Lower lobe of right lung (tissue), 2 donors: ENCODE results near the gene EARS2. TPM values are rescaled to one million over a fixed set of nuclear protein-coding genes. Genes with fewer than 3 reads are reported as not detected.

Source experiments
- ATAC-seq, 2 donors: fragments of 200-7000 bp; cut with Tn5 transposase; one replicate each; pipeline ENCODE4 v1.9.1; 2020 to 2022; ENCODE audit warnings: mild to moderate bottlenecking in 2 of 2, moderate library complexity in 2 of 2
- DNase-seq: peaks from one replicate; pipeline ENCODE4 v3.0.0-alpha.2; 2020
- H3K27ac ChIP-seq: fragments of 200-600 bp; one replicate; pipeline ENCODE4 v1.8.0; 2022
- H3K27me3 ChIP-seq: fragments of 200-600 bp; one replicate; pipeline ENCODE4 v1.8.0; 2022; ENCODE audit warnings: low read depth
- H3K36me3 ChIP-seq: fragments of 200-600 bp; one replicate; pipeline ENCODE4 v1.8.0; 2022; ENCODE audit warnings: mild to moderate bottlenecking
- H3K4me1 ChIP-seq: fragments of 200-600 bp; one replicate; pipeline ENCODE4 v1.8.0; 2022
- H3K4me3 ChIP-seq: fragments of 200-600 bp; one replicate; pipeline ENCODE4 v1.8.0; 2022; ENCODE audit warnings: mild to moderate bottlenecking
- H3K9me3 ChIP-seq: fragments of 200-600 bp; one replicate; pipeline ENCODE4 v1.8.0; 2022
- CTCF ChIP-seq: fragments of 200-600 bp; IDR thresholded peaks from one replicate; pipeline ENCODE4 v1.8.0; 2022; ENCODE audit warnings: antibody characterized with exemption, mild to moderate bottlenecking
- intact Hi-C: fragments of 100-400 bp; cut with DNase I; formaldehyde crosslinking; loops from one replicate; pipeline ENCODE4 v1.11.0; 2022
- total RNA-seq: library from RNA; stranded (reverse); fragmentation: NEBNext Ultra II Directional; extraction: Animal tissue kit (Norgen Biotek cat#: 25700); gene quantifications from one replicate; pipeline ENCODE4 v1.2.1, GENCODE V29; 2021
- donor health status: DM: no; HTN: yes; CAD: no; lungs with severe emphysema.

The EARS2 gene
- total RNA-seq, 1 donor from 2014 or later: 19.5 TPM

- ATAC-seq (no peak), DNase-seq (no peak)
- peak overlapping the region; percentile 80 for H3K4me3 ChIP-seq
- intact Hi-C loops: no loop called here
- H3K27me3 ChIP-seq: no peaks in the 10 kb centered on the region
- H3K27ac ChIP-seq: peak overlapping the region; percentile 19
- H3K4me1 ChIP-seq: peaks cover 51% of the 10 kb centered on the region
- no peaks in the 10 kb centered on the region for H3K9me3 ChIP-seq
- no peak for TF ChIP-seq CTCF
- no peaks in the 10 kb centered on the region for H3K36me3 ChIP-seq
These were observed 48.3 kb downstream of the EARS2 start for GRCh38 chr16:23508589-23509440.

GRCh38 chr16:23506606-23506994, 50.5 kb downstream of the EARS2 start:
- DNase-seq (no peak), ATAC-seq (no peak)
- Histone ChIP-seq H3K27ac (no peak overlapping the region), H3K27me3 (no peaks in the 10 kb centered on the region), H3K4me3 (no peak overlapping the region), H3K36me3 (no peaks in the 10 kb centered on the region), H3K4me1 (peaks cover 70% of the 10 kb centered on the region), H3K9me3 (no peaks in the 10 kb centered on the region)
- intact Hi-C loops: no loop called here
- no peak for TF ChIP-seq CTCF

- Histone ChIP-seq H3K4me3 (no peak overlapping the region), H3K27me3 (no peaks in the 10 kb centered on the region), H3K27ac (no peak overlapping the region), H3K9me3 (no peaks in the 10 kb centered on the region), H3K36me3 (no peaks in the 10 kb centered on the region), H3K4me1 (peaks cover 77% of the 10 kb centered on the region)
- intact Hi-C loops: no loop called here
- ATAC-seq (no peak), DNase-seq (no peak)
- TF ChIP-seq CTCF: no peak
These were observed 51.2 kb downstream of the EARS2 start for GRCh38 chr16:23505671-23506605.

GRCh38 chr16:23505180-23505665, 51.9 kb downstream of the EARS2 start:
- H3K36me3 ChIP-seq: no peaks in the 10 kb centered on the region
- peaks cover 84% of the 10 kb centered on the region for H3K4me1 ChIP-seq
- intact Hi-C loops: no loop called here
- H3K27me3 ChIP-seq: no peaks in the 10 kb centered on the region
- H3K9me3 ChIP-seq: no peaks in the 10 kb centered on the region
- DNase-seq: no peak
- H3K4me3 ChIP-seq: no peak overlapping the region
- peak overlapping the region; percentile 63 for H3K27ac ChIP-seq
- TF ChIP-seq CTCF: no peak
- ATAC-seq: no peak

GRCh38 chr16:23504453-23505179, 52.5 kb downstream of the EARS2 start:
- TF ChIP-seq CTCF: no peak
- H3K4me3 ChIP-seq: no peak overlapping the region
- intact Hi-C loops: no loop called here
- H3K9me3 ChIP-seq: no peaks in the 10 kb centered on the region
- no peaks in the 10 kb centered on the region for H3K36me3 ChIP-seq
- no peaks in the 10 kb centered on the region for H3K27me3 ChIP-seq
- DNase-seq (peak; percentile 75), ATAC-seq (peak; percentile 75 to 78)
- H3K4me1 ChIP-seq: peaks cover 90% of the 10 kb centered on the region
- peak overlapping the region; percentile 63 for H3K27ac ChIP-seq
